HepG2 (cell line): Measurements from ENCODE around the gene TMEM38A. TPM values are rescaled to one million over a fixed set of nuclear protein-coding genes. Genes with fewer than 3 reads are reported as not detected.
A peak's percentile ranks its signal among the peaks of the same experiment; 100 is the strongest.

ENCODE experiments used
- ATAC-seq: fragments of 200-7000 bp; cut with Tn5 transposase; 3 replicates; pipeline ENCODE4 v1.9.1; 2020; ENCODE audit warnings: mild to moderate bottlenecking, moderate library complexity
- BruUV-seq: library from RNA; stranded (reverse); fragments of 400-500 nt; replicated peaks from 2 replicates; lab custom pipeline; 2021; lab: Mats Ljungman, UMichigan
- CTCF ChIA-PET: fragments of 300-600 bp; formaldehyde crosslinking; extraction: SDS; loops from one replicate; lab custom pipeline; 2021; ENCODE audit warnings: low total read pairs, inconsistent platforms, low intra/inter-chr PET ratio; lab: Yijun Ruan, JAX
- POLR2A ChIA-PET: fragments of 350-600 bp; sonication (Branson Sonifier 250); formaldehyde crosslinking; loops from one replicate; lab custom pipeline; 2020; ENCODE audit warnings: antibody characterized with exemption, inconsistent platforms; lab: Yijun Ruan, JAX
- DNase-seq: peaks from one replicate; pipeline ENCODE4 v3.0.0-alpha.2; 2015; ENCODE audit warnings: low spot score
- FAIRE-seq: peaks from 3 replicates; lab custom pipeline; 2011; peaks lifted over from hg19 to GRCh38; lab: Jason Lieb, UNC
- H2AFZ ChIP-seq: one replicate; pipeline ENCODE4 v1.6.1; 2011; ENCODE audit warnings: low read length, inconsistent platforms
- H3K27ac ChIP-seq: fragments of 300-600 bp; 3 replicates; pipeline ENCODE4 v1.8.0; 2011; ENCODE audit warnings: mixed run types, mild to moderate bottlenecking, mixed read lengths, low read length, inconsistent platforms; ENCODE audit not compliant: insufficient read depth; ENCODE audit errors: extremely low read length
- H3K27me3 ChIP-seq, 2 experiments: fragments of 200-600 bp in 1 of 2; 2 replicates in 1 of 2; 3 replicates in 1 of 2; pipeline versions ENCODE4 v1.6.0 to v1.8.0; 2011; ENCODE audit warnings: low read length in 2 of 2, mild to moderate bottlenecking in 2 of 2, moderate library complexity in 2 of 2, inconsistent platforms in 1 of 2; ENCODE audit not compliant: insufficient read depth in 2 of 2, control insufficient read depth in 1 of 2
- H3K36me3 ChIP-seq, 2 experiments: fragments of 200-600 bp in 1 of 2; replicated peaks in 1 of 2; 2 replicates in 1 of 2; 3 replicates in 1 of 2; pipeline versions ENCODE4 v1.5.1 to v1.8.0; 2011; ENCODE audit warnings: low read length in 2 of 2, inconsistent platforms in 1 of 2; ENCODE audit not compliant: insufficient read depth in 2 of 2, control insufficient read depth in 1 of 2
- H3K4me1 ChIP-seq: 2 replicates; pipeline ENCODE4 v1.5.1; 2012; ENCODE audit warnings: low read length, inconsistent platforms; ENCODE audit not compliant: insufficient read depth
- H3K4me2 ChIP-seq: 2 replicates; pipeline ENCODE4 v1.6.0; 2011; ENCODE audit warnings: low read depth, low read length, inconsistent platforms
- H3K4me3 ChIP-seq, 3 experiments: fragments of 200-600 bp in 1 of 3; sonication (generic), shearing (Covaris generic) in 1 of 3; replicated peaks in 1 of 3; 2 replicates each; pipeline ENCODE4 v1.5.1; 2011 to 2016; ENCODE audit warnings: low read length in 3 of 3, inconsistent platforms in 2 of 3, low read depth in 2 of 3, mild to moderate bottlenecking in 2 of 3, control low read depth in 1 of 3, mixed read lengths in 1 of 3; ENCODE audit not compliant: insufficient read depth in 1 of 3
- H3K79me2 ChIP-seq: one replicate; pipeline ENCODE4 v1.6.1; 2011; ENCODE audit warnings: low read length, inconsistent platforms; ENCODE audit not compliant: insufficient read depth
- H3K9ac ChIP-seq: 2 replicates; pipeline ENCODE4 v1.6.0; 2011; ENCODE audit warnings: mild to moderate bottlenecking, low read depth, low read length, inconsistent platforms; ENCODE audit not compliant: insufficient read depth
- H3K9me3 ChIP-seq: 2 replicates; pipeline ENCODE4 v1.5.1; 2012; ENCODE audit warnings: mild to moderate bottlenecking, low read length
- H4K20me1 ChIP-seq: 2 replicates; pipeline ENCODE4 v1.6.0; 2011; ENCODE audit warnings: inconsistent platforms, mild to moderate bottlenecking, low read length, moderate library complexity; ENCODE audit not compliant: insufficient read depth
- DRAP1 ChIP-seq: IDR thresholded peaks from 2 replicates; pipeline ENCODE4 v1.6.1; 2016; ENCODE audit warnings: missing genetic modification reagents, missing compliant biosample characterization
- FOXP1 ChIP-seq, 2 experiments: fragments of 450-650 bp in 1 of 2; IDR thresholded peaks; 2 replicates each; pipeline ENCODE4 v1.6.1; 2017 to 2018; ENCODE audit warnings: antibody characterized with exemption in 1 of 2
- MBD4 ChIP-seq: IDR thresholded peaks from 2 replicates; pipeline ENCODE4 v1.6.1; 2012; ENCODE audit warnings: low read length, inconsistent platforms, borderline replicate concordance
- NR2F2 ChIP-seq: IDR thresholded peaks from 2 replicates; pipeline ENCODE4 v1.6.1; 2012; ENCODE audit warnings: low read depth, inconsistent platforms, borderline replicate concordance
- RBM22 ChIP-seq: fragments of 200-400 bp; formaldehyde crosslinking; optimal IDR thresholded peaks from 2 replicates; pipeline ENCODE3; 2017; ENCODE audit warnings: mild to moderate bottlenecking, low read length, moderate library complexity
- ZBTB33 ChIP-seq: sonication (generic); formaldehyde crosslinking; IDR thresholded peaks from 2 replicates; pipeline ENCODE4 v1.4.0; 2020; ENCODE audit warnings: missing genetic modification reagents
- ZNF710 ChIP-seq: sonication (generic); formaldehyde crosslinking; IDR thresholded peaks from 2 replicates; pipeline ENCODE4 v1.5.0; 2020; ENCODE audit warnings: mild to moderate bottlenecking, missing genetic modification reagents, borderline replicate concordance
- WGBS: methylation state at CpG from one replicate; pipeline ENCODE4 v1.1.6; 2017; ENCODE audit warnings: low lambda C conversion rate; 5-methylcytosine and 5-hydroxymethylcytosine counted together
- in situ Hi-C: cut with HindIII; loops from 2 replicates; pipeline ENCODE4 v1.10.0; 2017; ENCODE audit warnings: low pct_unique_long_range_greater_than_20kb; ENCODE audit not compliant: extremely low pct_ligation_motif_present
- intact Hi-C: fragments of 100-400 bp; cut with micrococcal nuclease; formaldehyde crosslinking; loops from one replicate; pipeline ENCODE4 v1.10.0; 2022; ENCODE audit not compliant: unreplicated experiment
- polyA plus RNA-seq, 8 experiments: library from polyadenylated mRNA; depleted of rRNA in 3 of 8; stranded (reverse) in 7 of 8; unstranded in 1 of 8; fragments of >200 nt; fragmentation: Illumina TruSeq in 4 of 8; extraction: Trizol in 4 of 8; gene quantifications; 2 replicates each; pipeline versions ENCODE4 v1.2.1 to v1.2.3, GENCODE V29; 2011 to 2016; ENCODE audit warnings: low read depth in 4 of 8, missing spikeins in 1 of 8, mixed read lengths in 1 of 8; ENCODE audit not compliant: insufficient read depth in 1 of 8
- total RNA-seq, 5 experiments: library from RNA; depleted of rRNA; stranded (reverse); fragments of >200 nt; fragmentation: Illumina TruSeq; extraction: Trizol; gene quantifications; 2 replicates each; pipeline ENCODE4 v1.2.3, GENCODE V29; 2016; ENCODE audit warnings: low read depth in 1 of 5

TMEM38A gene
- total and polyA plus RNA-seq, 2 of the 13 experiments (the other 11 are each of a cell fraction or from before 2014, with no cell fraction given): 4.8 to 6.8 TPM

GRCh38 chr19:16650821-16651220 lies 10.1 kb upstream of the TMEM38A start:
- H3K79me2 ChIP-seq: peaks cover 3% of the 10 kb centered on the region
- intact Hi-C loops: no loop called here
- no peak for TF ChIP-seq NR2F2
- no peak for TF ChIP-seq FOXP1 (IDR thresholded peaks at IDR 0.05)
- TF ChIP-seq FOXP1 (CRISPR knock-in tag; IDR thresholded peaks at IDR 0.05): no peak
- peak; percentile 10 for TF ChIP-seq RBM22
- no peak for TF ChIP-seq ZBTB33
- no peak for TF ChIP-seq ZNF710 (CRISPR knock-in tag)
- no peak for TF ChIP-seq DRAP1
- TF ChIP-seq MBD4: no peak
- peaks cover 24 to 53% of the 10 kb centered on the region in 2 experiments for H3K36me3 ChIP-seq
- H3K9ac ChIP-seq: no peak overlapping the region
- H3K4me1 ChIP-seq: no peaks in the 10 kb centered on the region
- no peak overlapping the region for H3K4me3 ChIP-seq
- DNase-seq (no peak), ATAC-seq (no peak), FAIRE-seq (no peak)
- no peak overlapping the region for H3K27ac ChIP-seq
- no peak overlapping the region for H3K4me2 ChIP-seq
- no peak overlapping the region for H2AFZ ChIP-seq
- no peaks in the 10 kb centered on the region for H3K9me3 ChIP-seq
- BruUV-seq: no TSS peak
- CTCF ChIA-PET: no interaction called here
- POLR2A ChIA-PET: no interaction called here
- H4K20me1 ChIP-seq: no peaks in the 10 kb centered on the region
- no peaks in the 10 kb centered on the region for H3K27me3 ChIP-seq
- 82% methylated on average over 2 of the region's 2 CpGs for WGBS
- in situ Hi-C loops: no loop called here
